Measurements from ENCODE around the gene PLXNC1. TPM values are rescaled to one million over a fixed set of nuclear protein-coding genes. Genes with fewer than 3 reads are reported as not detected.

The PLXNC1 gene
- total and polyA plus RNA-seq, 4 donors = 27.6 to 58.2 (median 42.1) TPM

- Histone ChIP-seq H3K4me1 (ENCODE audit: control insufficient read depth, insufficient read depth, low read length) (peaks cover 16% of the 10 kb centered on the region), H3K27me3 (ENCODE audit: control insufficient read depth, insufficient read depth, low read length) (peaks cover 13% of the 10 kb centered on the region), H3K27ac (ENCODE audit: low read depth, low read length) (peak overlapping the region; percentile 10), H3K36me3 (ENCODE audit: control insufficient read depth, insufficient read depth, low read length) (no peaks in the 10 kb centered on the region), H3K4me3 (ENCODE audit: low read depth, low read length) (no peak overlapping the region), H3K9me3 (ENCODE audit: control insufficient read depth, insufficient read depth, low read length) (no peaks in the 10 kb centered on the region)
- DNase-seq (ENCODE audit: low read depth in 4 of 6, low spot score in 6 of 6) = peak in 3 of 6 donors; percentile 64 to 93 (median 86)
- 22% methylated on average over 3 of the region's 12 CpGs for WGBS (ENCODE audit: insufficient coverage)
These were observed 3.0 kb upstream of the PLXNC1 start for GRCh38 chr12:94145191-94145983.

- H3K36me3 ChIP-seq (ENCODE audit: control insufficient read depth, insufficient read depth, low read length) = no peaks in the 10 kb centered on the region
- WGBS (ENCODE audit: insufficient coverage) = 24% methylated on average over 2 of the region's 9 CpGs
- H3K27me3 ChIP-seq (ENCODE audit: control insufficient read depth, insufficient read depth, low read length) = peaks cover 14% of the 10 kb centered on the region
- no peaks in the 10 kb centered on the region for H3K9me3 ChIP-seq (ENCODE audit: control insufficient read depth, insufficient read depth, low read length)
- no peak overlapping the region for H3K4me3 ChIP-seq (ENCODE audit: low read depth, low read length)
- H3K4me1 ChIP-seq (ENCODE audit: control insufficient read depth, insufficient read depth, low read length) = peaks cover 20% of the 10 kb centered on the region
- peak in 1 of 6 donors; percentile 44 for DNase-seq (ENCODE audit: low read depth in 4 of 6, low spot score in 6 of 6)
- peak overlapping the region; percentile 10 for H3K27ac ChIP-seq (ENCODE audit: low read depth, low read length)
These were observed 2.0 kb upstream of the PLXNC1 start for GRCh38 chr12:94146166-94146936.

- Histone ChIP-seq H3K9me3 (ENCODE audit: control insufficient read depth, insufficient read depth, low read length) (no peaks in the 10 kb centered on the region), H3K36me3 (ENCODE audit: control insufficient read depth, insufficient read depth, low read length) (no peaks in the 10 kb centered on the region), H3K4me3 (ENCODE audit: low read depth, low read length) (peak overlapping the region; percentile 45), H3K4me1 (ENCODE audit: control insufficient read depth, insufficient read depth, low read length) (peaks cover 24% of the 10 kb centered on the region), H3K27ac (ENCODE audit: low read depth, low read length) (peak overlapping the region; percentile 47), H3K27me3 (ENCODE audit: control insufficient read depth, insufficient read depth, low read length) (peaks cover 19% of the 10 kb centered on the region)
- peak in 1 of 6 donors; percentile 43 for DNase-seq (ENCODE audit: low read depth in 4 of 6, low spot score in 6 of 6)
- 39% methylated on average over 10 of the region's 13 CpGs for WGBS (ENCODE audit: insufficient coverage)
These were observed 888 bp upstream of the PLXNC1 start for GRCh38 chr12:94147387-94147990.

- Histone ChIP-seq H3K27ac (ENCODE audit: low read depth, low read length) (peak overlapping the region; percentile 47), H3K27me3 (ENCODE audit: control insufficient read depth, insufficient read depth, low read length) (peaks cover 20% of the 10 kb centered on the region)
These were observed 352 bp downstream of the PLXNC1 start for GRCh38 chr12:94148739-94149118.

DNA sequence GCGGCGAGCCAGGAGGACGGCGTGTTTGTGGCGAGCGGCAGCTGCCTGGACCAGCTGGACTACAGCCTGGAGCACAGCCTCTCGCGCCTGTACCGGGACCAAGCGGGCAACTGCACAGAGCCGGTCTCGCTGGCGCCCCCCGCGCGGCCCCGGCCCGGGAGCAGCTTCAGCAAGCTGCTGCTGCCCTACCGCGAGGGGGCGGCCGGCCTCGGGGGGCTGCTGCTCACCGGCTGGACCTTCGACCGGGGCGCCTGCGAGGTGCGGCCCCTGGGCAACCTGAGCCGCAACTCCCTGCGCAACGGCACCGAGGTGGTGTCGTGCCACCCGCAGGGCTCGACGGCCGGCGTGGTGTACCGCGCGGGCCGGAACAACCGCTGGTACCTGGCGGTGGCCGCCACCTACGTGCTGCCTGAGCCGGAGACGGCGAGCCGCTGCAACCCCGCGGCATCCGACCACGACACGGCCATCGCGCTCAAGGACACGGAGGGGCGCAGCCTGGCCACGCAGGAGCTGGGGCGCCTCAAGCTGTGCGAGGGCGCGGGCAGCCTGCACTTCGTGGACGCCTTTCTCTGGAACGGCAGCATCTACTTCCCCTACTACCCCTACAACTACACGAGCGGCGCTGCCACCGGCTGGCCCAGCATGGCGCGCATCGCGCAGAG lies 873 bp downstream of the PLXNC1 start:
- Histone ChIP-seq H3K27me3 (ENCODE audit: control insufficient read depth, insufficient read depth, low read length) (peaks cover 20% of the 10 kb centered on the region), H3K4me1 (ENCODE audit: control insufficient read depth, insufficient read depth, low read length) (peaks cover 24% of the 10 kb centered on the region), H3K9me3 (ENCODE audit: control insufficient read depth, insufficient read depth, low read length) (no peaks in the 10 kb centered on the region), H3K36me3 (ENCODE audit: control insufficient read depth, insufficient read depth, low read length) (no peaks in the 10 kb centered on the region), H3K4me3 (ENCODE audit: low read depth, low read length) (peak overlapping the region; percentile 65), H3K27ac (ENCODE audit: low read depth, low read length) (peak overlapping the region; percentile 47)
- WGBS (ENCODE audit: insufficient coverage) = under 1% methylated on average over 76 of the region's 76 CpGs
- peak in 3 of 6 donors; percentile 36 to 78 (median 76) for DNase-seq (ENCODE audit: low read depth in 4 of 6, low spot score in 6 of 6)

More at GRCh38 chr12:94148739-94149118, 352 bp downstream of the PLXNC1 start:
- no peaks in the 10 kb centered on the region for H3K9me3 ChIP-seq (ENCODE audit: control insufficient read depth, insufficient read depth, low read length)
- H3K4me3 ChIP-seq (ENCODE audit: low read depth, low read length) = peak overlapping the region; percentile 65
- no peaks in the 10 kb centered on the region for H3K36me3 ChIP-seq (ENCODE audit: control insufficient read depth, insufficient read depth, low read length)
- WGBS (ENCODE audit: insufficient coverage) = under 1% methylated on average over 62 of the region's 62 CpGs
- H3K4me1 ChIP-seq (ENCODE audit: control insufficient read depth, insufficient read depth, low read length) = peaks cover 24% of the 10 kb centered on the region
- DNase-seq (ENCODE audit: low read depth in 4 of 6, low spot score in 6 of 6) = no peak

DNA sequence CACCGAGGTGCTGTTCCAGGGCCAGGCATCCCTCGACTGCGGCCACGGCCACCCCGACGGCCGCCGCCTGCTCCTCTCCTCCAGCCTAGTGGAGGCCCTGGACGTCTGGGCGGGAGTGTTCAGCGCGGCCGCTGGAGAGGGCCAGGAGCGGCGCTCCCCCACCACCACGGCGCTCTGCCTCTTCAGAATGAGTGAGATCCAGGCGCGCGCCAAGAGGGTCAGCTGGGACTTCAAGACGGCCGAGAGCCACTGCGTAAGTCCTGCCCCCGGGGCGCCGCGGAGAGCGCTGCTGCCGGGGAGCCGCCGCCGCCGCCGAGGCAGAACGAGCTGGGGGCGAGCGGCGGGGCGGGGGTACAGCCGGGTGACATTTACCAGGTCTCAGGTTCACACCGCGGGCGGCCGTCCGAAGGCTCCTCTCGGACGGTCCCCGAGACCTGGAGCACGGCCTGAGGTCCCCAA lies 1.4 kb downstream of the PLXNC1 start:
- H3K36me3 ChIP-seq (ENCODE audit: control insufficient read depth, insufficient read depth, low read length) = no peaks in the 10 kb centered on the region
- H3K4me1 ChIP-seq (ENCODE audit: control insufficient read depth, insufficient read depth, low read length) = peaks cover 24% of the 10 kb centered on the region
- peaks cover 20% of the 10 kb centered on the region for H3K27me3 ChIP-seq (ENCODE audit: control insufficient read depth, insufficient read depth, low read length)
- 0% methylated on average over 48 of the region's 49 CpGs for WGBS (ENCODE audit: insufficient coverage)
- peak in 3 of 6 donors; percentile 38 to 86 (median 78) for DNase-seq (ENCODE audit: low read depth in 4 of 6, low spot score in 6 of 6)
- peak overlapping the region; percentile 65 for H3K4me3 ChIP-seq (ENCODE audit: low read depth, low read length)
- no peaks in the 10 kb centered on the region for H3K9me3 ChIP-seq (ENCODE audit: control insufficient read depth, insufficient read depth, low read length)
- peak overlapping the region; percentile 64 for H3K27ac ChIP-seq (ENCODE audit: low read depth, low read length)

- Histone ChIP-seq H3K9me3 (ENCODE audit: control insufficient read depth, insufficient read depth, low read length) (no peaks in the 10 kb centered on the region), H3K36me3 (ENCODE audit: control insufficient read depth, insufficient read depth, low read length) (no peaks in the 10 kb centered on the region), H3K27me3 (ENCODE audit: control insufficient read depth, insufficient read depth, low read length) (peaks cover 20% of the 10 kb centered on the region), H3K4me1 (ENCODE audit: control insufficient read depth, insufficient read depth, low read length) (peaks cover 24% of the 10 kb centered on the region), H3K4me3 (ENCODE audit: low read depth, low read length) (peak overlapping the region; percentile 65), H3K27ac (ENCODE audit: low read depth, low read length) (peak overlapping the region; percentile 64)
- DNase-seq (ENCODE audit: low read depth in 4 of 6, low spot score in 6 of 6) = peak in 3 of 6 donors; percentile 17 to 74 (median 71)
- WGBS (ENCODE audit: insufficient coverage) = 2% methylated on average over 31 of the region's 33 CpGs
These were observed 2.1 kb downstream of the PLXNC1 start for GRCh38 chr12:94150240-94151121.

GRCh38 chr12:94151582-94151981 lies 3.2 kb downstream of the PLXNC1 start:
- peak in 1 of 6 donors; percentile 37 for DNase-seq (ENCODE audit: low read depth in 4 of 6, low spot score in 6 of 6)
- H3K9me3 ChIP-seq (ENCODE audit: control insufficient read depth, insufficient read depth, low read length) = no peaks in the 10 kb centered on the region
- H3K27ac ChIP-seq (ENCODE audit: low read depth, low read length) = no peak overlapping the region
- 27% methylated on average over 6 of the region's 8 CpGs for whole genome bisulfite sequencing (ENCODE audit: insufficient coverage)
- H3K27me3 ChIP-seq (ENCODE audit: control insufficient read depth, insufficient read depth, low read length) = peaks cover 20% of the 10 kb centered on the region
- H3K4me1 ChIP-seq (ENCODE audit: control insufficient read depth, insufficient read depth, low read length) = peaks cover 24% of the 10 kb centered on the region
- H3K36me3 ChIP-seq (ENCODE audit: control insufficient read depth, insufficient read depth, low read length) = no peaks in the 10 kb centered on the region
- peak overlapping the region; percentile 1 for H3K4me3 ChIP-seq (ENCODE audit: low read depth, low read length)

All from spinal cord (tissue), 10 donors.